ENCODE measurements around the gene RASL10B. TPM values are rescaled to one million over a fixed set of nuclear protein-coding genes. Genes with fewer than 3 reads are reported as not detected.

RASL10B gene
- under 1 TPM in 1 of 2 experiments, not detected in 1; 0.39 TPM for total RNA-seq

GRCh38 chr17:35731239-35731916 lies at the start of gene RASL10B:
Gene RASL10B (plus strand): TSS chr17:35731639. CDS start chr17:35735185, 3,546 bp downstream.

GRCh38 chr17:35752945-35753764 lies 21.7 kb downstream of the RASL10B start, which contains the start of gene GAS2L2:
Gene GAS2L2 (minus strand): TSS chr17:35753239. CDS start chr17:35752850, 389 bp downstream.

GRCh38 chr17:35760587-35760986 lies 29.1 kb downstream of the RASL10B start, which contains the start of gene C17orf50:
Gene C17orf50 (plus strand): TSS chr17:35760887. CDS start chr17:35760942, 55 bp downstream.

Other genes starting within 250 kb of the RASL10B start
- gene SLFN12L, start 194.0 kb upstream of the RASL10B start, total RNA-seq: 10 to 100 TPM; 95.3 to 99.0 TPM
- gene SLFN14, start 170.8 kb upstream of the RASL10B start, total RNA-seq: not detected
- gene PEX12, start 153.1 kb upstream of the RASL10B start, total RNA-seq: 1 to 10 TPM; 3.2 to 3.4 TPM
- 100 to 1,000 TPM; 133 to 135 TPM for gene AP2B1, start 144.3 kb upstream of the RASL10B start, total RNA-seq
- not detected for gene GAS2L2, start 21.6 kb downstream of the RASL10B start, total RNA-seq
- gene C17orf50, start 29.2 kb downstream of the RASL10B start, total RNA-seq: not detected
- gene MMP28, start 64.0 kb downstream of the RASL10B start, total RNA-seq: under 1 TPM in 1 of 2 experiments, not detected in 1; 0.43 TPM
- gene TAF15, start 77.8 kb downstream of the RASL10B start, total RNA-seq: 100 to 1,000 TPM; 239 to 249 TPM
- under 1 TPM in 1 of 2 experiments, not detected in 1; 0.22 TPM for gene HEATR9, start 137.3 kb downstream of the RASL10B start, total RNA-seq
- gene CCL5, start 148.7 kb downstream of the RASL10B start, total RNA-seq: 10 to 100 TPM; 30.5 to 32.7 TPM
- gene RDM1, start 199.1 kb downstream of the RASL10B start, total RNA-seq: 10 to 100 TPM in 1 of 2 experiments, 1 to 10 TPM in 1; 9.1 to 10.5 TPM
- gene LYZL6, start 212.1 kb downstream of the RASL10B start, total RNA-seq: not detected
- gene CCL16, start 249.9 kb downstream of the RASL10B start, total RNA-seq: not detected